Measurements from ENCODE around the gene CCNK. TPM values are rescaled to one million over a fixed set of nuclear protein-coding genes. Genes with fewer than 3 reads are reported as not detected.

The CCNK gene
- total RNA-seq, 1 donor from 2014 or later = 62.3 TPM

DNA sequence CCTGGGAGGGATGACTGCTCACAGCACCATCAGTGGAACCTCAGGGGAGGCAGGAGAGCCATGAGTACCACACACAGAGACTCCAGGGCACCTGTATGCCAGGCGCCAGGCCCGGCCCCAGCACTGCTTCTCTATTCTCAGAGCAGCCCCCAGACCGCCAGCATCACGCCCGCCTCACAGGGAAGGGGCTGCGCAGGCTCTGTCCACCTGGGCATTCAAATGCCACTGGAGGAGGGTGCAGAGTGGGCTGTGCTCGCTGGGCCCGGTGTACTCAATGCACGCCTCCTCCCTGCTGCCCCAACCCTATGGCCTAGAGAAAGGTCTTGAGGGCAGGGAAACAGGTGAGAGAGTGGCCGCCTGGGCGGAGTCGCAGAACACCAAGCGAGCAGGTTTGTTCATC, 79.2 kb downstream of the CCNK start:
- Mint-ChIP-seq H3K4me3 (ENCODE audit: unreplicated experiment) (no peak overlapping the region), H3K9me3 (ENCODE audit: low read depth) (no peaks in the 10 kb centered on the region), H3K4me1 (ENCODE audit: low read depth) (peaks cover 34% of the 10 kb centered on the region), H3K27ac (ENCODE audit: unreplicated experiment) (no peak overlapping the region), H3K27me3 (ENCODE audit: low read depth) (no peaks in the 10 kb centered on the region), H3K36me3 (ENCODE audit: low read depth) (peaks cover 2% of the 10 kb centered on the region)
- DNase-seq (ENCODE audit: low spot score) = no peak
- TF ChIP-seq, protein P1, sequence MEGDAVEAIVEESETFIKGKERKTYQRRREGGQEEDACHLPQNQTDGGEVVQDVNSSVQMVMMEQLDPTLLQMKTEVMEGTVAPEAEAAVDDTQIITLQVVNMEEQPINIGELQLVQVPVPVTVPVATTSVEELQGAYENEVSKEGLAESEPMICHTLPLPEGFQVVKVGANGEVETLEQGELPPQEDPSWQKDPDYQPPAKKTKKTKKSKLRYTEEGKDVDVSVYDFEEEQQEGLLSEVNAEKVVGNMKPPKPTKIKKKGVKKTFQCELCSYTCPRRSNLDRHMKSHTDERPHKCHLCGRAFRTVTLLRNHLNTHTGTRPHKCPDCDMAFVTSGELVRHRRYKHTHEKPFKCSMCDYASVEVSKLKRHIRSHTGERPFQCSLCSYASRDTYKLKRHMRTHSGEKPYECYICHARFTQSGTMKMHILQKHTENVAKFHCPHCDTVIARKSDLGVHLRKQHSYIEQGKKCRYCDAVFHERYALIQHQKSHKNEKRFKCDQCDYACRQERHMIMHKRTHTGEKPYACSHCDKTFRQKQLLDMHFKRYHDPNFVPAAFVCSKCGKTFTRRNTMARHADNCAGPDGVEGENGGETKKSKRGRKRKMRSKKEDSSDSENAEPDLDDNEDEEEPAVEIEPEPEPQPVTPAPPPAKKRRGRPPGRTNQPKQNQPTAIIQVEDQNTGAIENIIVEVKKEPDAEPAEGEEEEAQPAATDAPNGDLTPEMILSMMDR (IDR thresholded peaks at IDR 0.05) = no peak

DNA sequence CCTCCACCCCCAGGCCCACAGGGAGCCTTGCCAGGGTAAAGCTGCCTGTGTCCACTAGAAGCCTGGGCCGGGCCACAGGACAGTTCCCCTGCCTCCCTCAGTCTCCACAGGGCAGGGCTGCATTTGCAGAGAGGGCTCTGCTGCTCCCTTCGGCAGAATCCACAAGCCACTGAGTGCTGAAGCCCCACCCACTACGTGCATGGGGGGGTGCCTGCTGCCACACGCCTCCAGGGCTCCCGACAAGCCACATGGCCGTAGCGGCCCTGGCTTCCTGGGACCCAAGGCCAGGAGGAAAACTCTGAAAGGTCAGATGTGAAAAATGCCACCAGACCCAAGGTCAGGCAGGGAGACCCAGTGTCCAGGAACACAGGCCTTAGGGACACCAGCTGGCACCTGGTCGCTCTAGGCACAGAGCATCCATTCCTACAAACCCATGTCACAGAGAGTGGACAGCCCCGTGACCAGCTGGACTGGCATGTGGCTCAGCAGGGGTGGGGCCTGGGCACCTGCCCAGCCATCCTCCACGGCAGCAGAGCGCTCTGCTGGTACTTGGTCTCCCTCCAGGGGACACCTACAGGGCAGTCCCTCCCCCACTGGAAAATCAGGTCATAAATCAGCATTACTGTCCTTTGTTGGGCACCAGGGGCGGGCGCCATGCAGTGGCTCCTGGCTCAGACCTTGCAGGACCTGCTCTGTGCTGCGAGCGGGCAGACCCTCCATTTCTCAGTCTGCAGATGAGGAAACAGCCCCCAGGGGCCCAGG, 79.9 kb downstream of the CCNK start:
- no peaks in the 10 kb centered on the region for H3K27me3 Mint-ChIP-seq (ENCODE audit: low read depth)
- H3K4me3 Mint-ChIP-seq (ENCODE audit: unreplicated experiment) = no peak overlapping the region
- H3K4me1 Mint-ChIP-seq (ENCODE audit: low read depth) = peaks cover 41% of the 10 kb centered on the region
- H3K9me3 Mint-ChIP-seq (ENCODE audit: low read depth) = no peaks in the 10 kb centered on the region
- TF ChIP-seq, protein P1 (IDR thresholded peaks at IDR 0.05) = no peak
- no peak for DNase-seq (ENCODE audit: low spot score)
- H3K27ac Mint-ChIP-seq (ENCODE audit: unreplicated experiment) = no peak overlapping the region
- H3K36me3 Mint-ChIP-seq (ENCODE audit: low read depth) = peaks cover 2% of the 10 kb centered on the region

DNA sequence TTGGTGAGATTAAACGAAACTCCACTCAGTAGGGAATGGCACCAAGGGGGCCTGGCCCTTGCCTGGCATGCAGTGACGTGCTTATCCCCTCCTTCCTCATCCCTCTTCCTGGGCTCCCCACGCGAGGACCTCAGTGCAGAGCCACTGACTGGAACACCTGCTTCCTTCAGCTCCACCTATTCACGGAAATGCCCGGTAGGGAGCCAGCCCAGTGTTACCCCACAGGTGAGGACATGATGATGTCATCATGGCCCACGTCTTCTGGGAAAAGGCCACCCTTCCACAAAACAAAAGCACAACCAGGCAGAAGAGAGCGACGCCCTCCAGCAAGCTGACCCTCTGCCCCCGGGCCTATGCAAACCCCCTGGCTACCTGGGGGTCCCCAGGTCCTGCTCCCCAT, 80.7 kb downstream of the CCNK start:
- H3K9me3 Mint-ChIP-seq (ENCODE audit: low read depth) = no peaks in the 10 kb centered on the region
- H3K27ac Mint-ChIP-seq (ENCODE audit: unreplicated experiment) = no peak overlapping the region
- H3K4me3 Mint-ChIP-seq (ENCODE audit: unreplicated experiment) = no peak overlapping the region
- peaks cover 42% of the 10 kb centered on the region for H3K4me1 Mint-ChIP-seq (ENCODE audit: low read depth)
- no peaks in the 10 kb centered on the region for H3K27me3 Mint-ChIP-seq (ENCODE audit: low read depth)
- H3K36me3 Mint-ChIP-seq (ENCODE audit: low read depth) = peaks cover 2% of the 10 kb centered on the region
- no peak for DNase-seq (ENCODE audit: low spot score)
- TF ChIP-seq, protein P1 (IDR thresholded peaks at IDR 0.05) = no peak

Other genes starting within 250 kb of the CCNK start
- gene BCL11B, start 209.2 kb upstream of the CCNK start, total RNA-seq = 0.10 to 0.23 TPM (median 0.17 TPM) in 3 replicates
- 54.2 to 55.1 TPM (median 54.5 TPM) in 3 replicates for gene SETD3, start 550 bp upstream of the CCNK start, total RNA-seq
- gene CCDC85C, start 122.8 kb downstream of the CCNK start, total RNA-seq = 4.0 to 7.0 TPM (median 6.5 TPM) in 3 replicates
- gene HHIPL1, start 163.7 kb downstream of the CCNK start, total RNA-seq = 1.6 to 5.9 TPM (median 5.6 TPM) in 3 replicates
- gene CYP46A1, start 202.9 kb downstream of the CCNK start, total RNA-seq = 0.72 to 2.8 TPM (median 1.2 TPM) in 3 replicates

All from chondrocyte (in vitro differentiated cells).